ENCODE results near the gene STAG1.
"Not testable (repeated sequence)": the region's sequence is repeated elsewhere in the genome, so short reads cannot be mapped to it uniquely, and the experiment has no call there.

Gene STAG1

DNA sequence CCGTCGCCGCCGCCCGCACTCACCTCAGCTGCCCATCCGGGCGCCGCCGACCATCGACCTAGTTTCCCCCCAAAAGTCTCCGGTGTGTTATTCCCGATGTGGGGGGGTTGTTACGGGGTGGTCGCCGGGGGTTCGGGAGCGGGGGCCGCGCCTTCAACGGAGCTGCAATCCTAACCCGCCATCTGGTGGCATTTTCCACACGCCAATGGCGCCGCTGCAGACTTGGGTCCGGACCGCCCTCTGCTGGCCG is at the start of gene STAG1:
TSS of gene STAG1 (minus strand) at position 207 of the 250 bp plus-strand sequence. CDS start 121,480 bp downstream, outside the sequence.
- peak within 1 kb of the TSS; percentile 87 for H3K9ac ChIP-seq (ENCODE audit: low read length)
- no peaks in the 10 kb centered on the region for H3K9me3 ChIP-seq (ENCODE audit: low read length)
- peaks cover 30% of the 10 kb centered on the region for H3K4me1 ChIP-seq (ENCODE audit: insufficient read depth, low read length)
- H3K27ac ChIP-seq (ENCODE audit: low read depth, low read length) = peak within 1 kb of the TSS; percentile 95
- no peaks in the 10 kb centered on the region for H3K36me3 ChIP-seq (ENCODE audit: insufficient read depth, low read length)
- no peaks in the 10 kb centered on the region for H3K27me3 ChIP-seq (ENCODE audit: control insufficient read depth in 1 of 2, insufficient read depth in 2 of 2, low read length in 2 of 2)
- peak within 1 kb of the TSS; percentile 55 to 90 for H3K4me3 ChIP-seq (ENCODE audit: low read depth in 1 of 2, low read length in 2 of 2)

DNA sequence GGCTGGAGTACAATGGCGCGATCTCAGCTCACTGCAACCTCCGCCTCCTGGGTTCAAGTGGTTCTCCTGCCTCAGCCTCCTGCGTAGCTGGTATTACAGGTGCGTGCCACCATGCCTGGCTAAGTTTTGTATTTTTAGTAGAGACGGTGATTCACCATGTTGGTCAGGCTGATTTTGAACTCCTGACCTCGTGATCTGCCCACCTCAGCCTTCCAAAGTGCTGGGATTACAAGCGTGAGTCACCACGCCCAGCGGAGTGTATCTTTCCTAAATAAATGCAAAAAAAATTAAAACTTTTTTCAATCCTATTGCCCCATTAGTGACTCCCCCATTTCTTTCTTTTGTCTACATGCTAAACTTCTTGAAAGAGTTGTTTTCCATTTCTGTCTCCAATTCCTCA is 49.0 kb upstream of the STAG1 start:
- H3K4me3 ChIP-seq (ENCODE audit: low read depth in 1 of 2, low read length in 2 of 2); H3K9me3 ChIP-seq (ENCODE audit: low read length); H3K27ac ChIP-seq (ENCODE audit: low read depth, low read length); H3K9ac ChIP-seq (ENCODE audit: low read length); H3K36me3 ChIP-seq (ENCODE audit: insufficient read depth, low read length); H3K27me3 ChIP-seq (ENCODE audit: control insufficient read depth in 1 of 2, insufficient read depth in 2 of 2, low read length in 2 of 2): not testable (repeated sequence)
- H3K4me1 ChIP-seq (ENCODE audit: insufficient read depth, low read length) = peaks cover 12% of the 10 kb centered on the region

DNA sequence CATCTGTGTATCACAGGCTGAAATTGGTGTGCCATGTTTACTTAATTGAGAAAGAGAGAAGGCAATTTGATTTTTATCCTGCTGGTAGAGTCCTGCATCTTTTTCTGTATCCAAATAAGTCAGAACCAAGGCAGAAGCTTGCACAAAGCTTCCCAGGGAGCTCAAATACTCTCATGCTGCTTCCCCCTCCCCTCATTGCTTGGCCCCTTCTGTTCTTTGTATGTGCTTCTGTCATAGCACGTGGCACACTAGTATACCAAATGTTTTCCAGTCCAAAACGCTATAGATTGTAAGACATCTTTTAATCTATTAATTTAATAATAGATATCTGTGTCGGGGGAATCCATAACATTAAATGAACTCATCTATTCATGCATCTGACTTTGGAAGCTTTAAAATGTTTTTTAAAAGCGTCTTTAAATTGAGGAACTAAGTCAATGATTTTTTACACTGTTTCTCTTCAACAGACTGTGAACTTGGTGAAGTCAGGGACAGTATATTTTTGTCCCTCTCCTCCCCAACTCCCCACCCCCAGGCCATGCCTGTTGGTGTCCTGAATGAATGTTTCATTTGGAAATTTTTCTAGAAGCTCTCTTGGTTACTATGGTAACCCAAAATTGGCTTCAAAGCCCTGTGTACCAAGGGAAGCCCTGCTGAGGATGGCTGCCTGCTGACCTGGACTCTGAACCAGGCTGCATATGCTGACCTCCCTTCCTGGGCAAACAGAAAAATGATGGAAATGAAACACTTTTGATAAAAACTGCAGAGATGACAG is 40.6 kb upstream of the STAG1 start:
- no peak overlapping the region for H3K4me3 ChIP-seq (ENCODE audit: low read depth in 1 of 2, low read length in 2 of 2)
- no peaks in the 10 kb centered on the region for H3K27me3 ChIP-seq (ENCODE audit: control insufficient read depth in 1 of 2, insufficient read depth in 2 of 2, low read length in 2 of 2)
- peaks cover 6% of the 10 kb centered on the region for H3K4me1 ChIP-seq (ENCODE audit: insufficient read depth, low read length)
- no peak overlapping the region for H3K27ac ChIP-seq (ENCODE audit: low read depth, low read length)
- H3K36me3 ChIP-seq (ENCODE audit: insufficient read depth, low read length) = no peaks in the 10 kb centered on the region
- no peaks in the 10 kb centered on the region for H3K9me3 ChIP-seq (ENCODE audit: low read length)
- no peak overlapping the region for H3K9ac ChIP-seq (ENCODE audit: low read length)

GRCh38 chr3:136790786-136791185 is 38.6 kb upstream of the STAG1 start:
- Histone ChIP-seq H3K9me3 (ENCODE audit: low read length) (no peaks in the 10 kb centered on the region), H3K27ac (ENCODE audit: low read depth, low read length) (no peak overlapping the region), H3K4me3 (ENCODE audit: low read depth in 1 of 2, low read length in 2 of 2) (no peak overlapping the region), H3K4me1 (ENCODE audit: insufficient read depth, low read length) (peaks cover 23% of the 10 kb centered on the region), H3K36me3 (ENCODE audit: insufficient read depth, low read length) (no peaks in the 10 kb centered on the region), H3K27me3 (ENCODE audit: control insufficient read depth in 1 of 2, insufficient read depth in 2 of 2, low read length in 2 of 2) (no peaks in the 10 kb centered on the region), H3K9ac (ENCODE audit: low read length) (no peak overlapping the region)

GRCh38 chr3:136789976-136790375 is 37.8 kb upstream of the STAG1 start:
- H3K4me1 ChIP-seq (ENCODE audit: insufficient read depth, low read length) = peaks cover 23% of the 10 kb centered on the region
- no peak overlapping the region for H3K4me3 ChIP-seq (ENCODE audit: low read depth in 1 of 2, low read length in 2 of 2)
- H3K36me3 ChIP-seq (ENCODE audit: insufficient read depth, low read length) = no peaks in the 10 kb centered on the region
- no peaks in the 10 kb centered on the region for H3K27me3 ChIP-seq (ENCODE audit: control insufficient read depth in 1 of 2, insufficient read depth in 2 of 2, low read length in 2 of 2)
- H3K9ac ChIP-seq (ENCODE audit: low read length) = no peak overlapping the region
- H3K27ac ChIP-seq (ENCODE audit: low read depth, low read length) = no peak overlapping the region
- H3K9me3 ChIP-seq (ENCODE audit: low read length) = no peaks in the 10 kb centered on the region

DNA sequence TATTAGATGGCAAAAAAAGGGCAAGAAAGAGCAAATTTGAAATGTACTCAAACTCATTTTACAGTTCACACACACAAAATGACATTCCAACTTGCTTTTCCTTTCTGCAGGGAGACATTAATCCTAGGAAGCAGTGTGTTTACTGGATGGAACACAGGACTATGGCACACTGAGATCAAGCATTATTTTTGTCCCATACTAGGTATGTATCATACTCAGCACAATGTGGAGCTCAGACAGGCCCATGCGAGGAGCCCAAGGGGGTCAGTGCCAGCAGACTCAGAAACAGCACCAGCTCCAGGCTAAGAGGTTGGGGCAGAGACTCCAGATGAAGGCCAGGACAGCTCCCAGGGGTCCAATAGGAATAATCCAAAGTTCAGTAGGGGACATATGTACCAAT is 36.0 kb upstream of the STAG1 start:
- Histone ChIP-seq H3K4me3 (ENCODE audit: low read depth in 1 of 2, low read length in 2 of 2) (no peak overlapping the region), H3K36me3 (ENCODE audit: insufficient read depth, low read length) (no peaks in the 10 kb centered on the region), H3K27me3 (ENCODE audit: control insufficient read depth in 1 of 2, insufficient read depth in 2 of 2, low read length in 2 of 2) (no peaks in the 10 kb centered on the region), H3K9ac (ENCODE audit: low read length) (no peak overlapping the region), H3K27ac (ENCODE audit: low read depth, low read length) (no peak overlapping the region), H3K4me1 (ENCODE audit: insufficient read depth, low read length) (peaks cover 23% of the 10 kb centered on the region), H3K9me3 (ENCODE audit: low read length) (no peaks in the 10 kb centered on the region)

DNA sequence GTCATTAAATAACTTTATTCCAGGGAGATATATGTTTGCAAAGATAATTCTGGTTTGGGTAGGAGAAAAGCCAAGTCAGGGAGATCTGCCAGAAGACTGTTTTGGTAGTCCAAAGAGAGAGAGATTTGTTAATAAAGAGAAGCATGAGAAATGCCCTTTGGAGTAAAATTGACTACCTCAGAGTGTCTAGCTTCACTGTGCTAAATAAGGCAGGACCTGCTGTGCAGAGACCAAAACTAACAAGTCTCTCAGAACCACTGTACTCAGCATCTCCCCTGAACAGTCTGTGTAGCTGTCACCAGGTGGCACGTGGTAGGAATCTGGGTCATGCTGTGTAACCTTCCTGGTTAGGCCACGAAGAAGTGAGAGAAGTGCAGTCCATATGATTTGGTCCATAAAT is 35.2 kb upstream of the STAG1 start:
- H3K27me3 ChIP-seq (ENCODE audit: control insufficient read depth in 1 of 2, insufficient read depth in 2 of 2, low read length in 2 of 2) = no peaks in the 10 kb centered on the region
- no peaks in the 10 kb centered on the region for H3K36me3 ChIP-seq (ENCODE audit: insufficient read depth, low read length)
- H3K9ac ChIP-seq (ENCODE audit: low read length) = no peak overlapping the region
- H3K27ac ChIP-seq (ENCODE audit: low read depth, low read length) = no peak overlapping the region
- no peaks in the 10 kb centered on the region for H3K9me3 ChIP-seq (ENCODE audit: low read length)
- peaks cover 23% of the 10 kb centered on the region for H3K4me1 ChIP-seq (ENCODE audit: insufficient read depth, low read length)
- H3K4me3 ChIP-seq (ENCODE audit: low read depth in 1 of 2, low read length in 2 of 2) = no peak overlapping the region

- H3K9me3 ChIP-seq (ENCODE audit: low read length) = no peaks in the 10 kb centered on the region
Measured at GRCh38 chr3:136783708-136784191, 31.6 kb upstream of the STAG1 start.

DNA sequence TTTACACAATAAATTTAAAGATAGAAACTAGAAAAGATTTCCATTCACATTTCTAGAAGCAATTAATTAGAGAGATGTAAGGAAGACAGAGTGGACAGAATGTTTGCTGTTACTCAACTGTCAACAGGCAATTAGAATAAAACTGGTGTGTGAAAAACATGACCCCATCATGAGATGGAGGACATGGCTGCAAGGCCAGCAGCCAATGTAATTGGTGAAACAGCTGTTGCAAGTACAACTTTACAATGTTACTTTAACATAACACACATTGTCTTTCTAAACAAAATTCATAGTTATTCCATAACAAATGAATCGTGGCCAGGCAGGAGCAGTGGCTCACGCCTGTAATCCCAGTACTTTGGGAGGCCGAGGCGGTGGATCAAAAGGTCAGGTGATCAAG is 28.6 kb upstream of the STAG1 start:
- no peaks in the 10 kb centered on the region for H3K36me3 ChIP-seq (ENCODE audit: insufficient read depth, low read length)

More at GRCh38 chr3:136783708-136784191, 31.6 kb upstream of the STAG1 start:
- Histone ChIP-seq H3K27me3 (ENCODE audit: control insufficient read depth in 1 of 2, insufficient read depth in 2 of 2, low read length in 2 of 2) (no peaks in the 10 kb centered on the region), H3K27ac (ENCODE audit: low read depth, low read length) (no peak overlapping the region), H3K4me1 (ENCODE audit: insufficient read depth, low read length) (peaks cover 23% of the 10 kb centered on the region), H3K36me3 (ENCODE audit: insufficient read depth, low read length) (no peaks in the 10 kb centered on the region), H3K9ac (ENCODE audit: low read length) (no peak overlapping the region), H3K4me3 (ENCODE audit: low read depth in 1 of 2, low read length in 2 of 2) (no peak overlapping the region)

DNA sequence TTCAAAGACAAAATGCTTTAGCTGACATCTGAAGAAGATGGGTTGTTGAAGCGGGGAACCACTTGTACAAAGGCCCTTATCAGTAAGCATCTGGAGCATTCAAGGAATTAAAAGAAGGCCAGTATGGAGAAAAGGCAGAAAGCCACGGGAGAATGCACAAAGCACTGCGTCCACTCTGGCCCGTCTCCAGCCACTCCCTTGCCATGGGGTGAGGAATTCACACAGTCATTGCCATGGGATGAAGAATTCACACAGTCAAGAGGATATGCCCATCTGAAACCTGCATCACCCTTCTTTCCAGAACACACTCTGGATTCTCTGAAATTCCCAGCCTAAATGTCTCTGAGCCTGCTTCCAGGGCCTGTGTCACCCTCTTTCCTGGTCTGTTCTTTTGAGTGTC is 26.7 kb upstream of the STAG1 start:
- H3K27ac ChIP-seq (ENCODE audit: low read depth, low read length) = no peak overlapping the region
- H3K27me3 ChIP-seq (ENCODE audit: control insufficient read depth in 1 of 2, insufficient read depth in 2 of 2, low read length in 2 of 2) = no peaks in the 10 kb centered on the region
- no peak overlapping the region for H3K9ac ChIP-seq (ENCODE audit: low read length)
- H3K9me3 ChIP-seq (ENCODE audit: low read length) = no peaks in the 10 kb centered on the region
- H3K36me3 ChIP-seq (ENCODE audit: insufficient read depth, low read length) = no peaks in the 10 kb centered on the region
- no peak overlapping the region for H3K4me3 ChIP-seq (ENCODE audit: low read depth in 1 of 2, low read length in 2 of 2)
- no peaks in the 10 kb centered on the region for H3K4me1 ChIP-seq (ENCODE audit: insufficient read depth, low read length)

More for the DNA sequence above, 28.6 kb upstream of the STAG1 start:
- no peaks in the 10 kb centered on the region for H3K4me1 ChIP-seq (ENCODE audit: insufficient read depth, low read length)
- no peak overlapping the region for H3K27ac ChIP-seq (ENCODE audit: low read depth, low read length)
- no peak overlapping the region for H3K9ac ChIP-seq (ENCODE audit: low read length)
- H3K9me3 ChIP-seq (ENCODE audit: low read length) = no peaks in the 10 kb centered on the region
- no peaks in the 10 kb centered on the region for H3K27me3 ChIP-seq (ENCODE audit: control insufficient read depth in 1 of 2, insufficient read depth in 2 of 2, low read length in 2 of 2)
- no peak overlapping the region for H3K4me3 ChIP-seq (ENCODE audit: low read depth in 1 of 2, low read length in 2 of 2)

- no peaks in the 10 kb centered on the region for H3K4me1 ChIP-seq (ENCODE audit: insufficient read depth, low read length)
- H3K9me3 ChIP-seq (ENCODE audit: low read length) = no peaks in the 10 kb centered on the region
- H3K27me3 ChIP-seq (ENCODE audit: control insufficient read depth in 1 of 2, insufficient read depth in 2 of 2, low read length in 2 of 2) = no peaks in the 10 kb centered on the region
- H3K27ac ChIP-seq (ENCODE audit: low read depth, low read length) = no peak overlapping the region
- no peaks in the 10 kb centered on the region for H3K36me3 ChIP-seq (ENCODE audit: insufficient read depth, low read length)
- H3K9ac ChIP-seq (ENCODE audit: low read length) = no peak overlapping the region
- H3K4me3 ChIP-seq (ENCODE audit: low read depth in 1 of 2, low read length in 2 of 2) = no peak overlapping the region
Measured at GRCh38 chr3:136772709-136773108, 20.5 kb upstream of the STAG1 start.

Measured in muscle layer of colon (tissue), 2 donors.